ENCODE data around the gene CDH13.

DNA sequence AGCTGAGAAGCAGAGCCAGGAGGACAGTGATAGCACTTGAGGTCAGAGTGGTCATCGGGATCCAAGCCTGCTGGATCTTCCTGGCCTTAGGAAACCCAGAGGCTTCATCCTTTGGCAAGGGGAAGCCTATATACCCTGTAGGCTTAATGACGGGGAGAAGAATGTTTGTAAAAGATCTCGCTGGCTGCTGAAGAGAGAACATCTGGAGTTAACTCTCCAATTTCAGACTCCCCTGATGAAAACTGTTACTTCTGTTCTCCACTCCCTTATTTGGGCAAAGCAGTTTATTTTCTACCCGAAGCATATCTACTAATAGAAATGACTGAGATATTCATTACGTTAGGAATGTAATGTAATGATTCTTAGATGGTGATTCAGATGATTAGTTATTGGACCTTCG, 487.0 kb downstream of the CDH13 start:
- no peak for TF ChIP-seq EZH2phosphoT487 (IDR thresholded peaks at IDR 0.05; ENCODE audit: low read length)
- TF ChIP-seq EZH2 (optimal IDR thresholded peaks at IDR 0.05; ENCODE audit: low read depth, low read length): no peak
- TF ChIP-seq, protein P1, sequence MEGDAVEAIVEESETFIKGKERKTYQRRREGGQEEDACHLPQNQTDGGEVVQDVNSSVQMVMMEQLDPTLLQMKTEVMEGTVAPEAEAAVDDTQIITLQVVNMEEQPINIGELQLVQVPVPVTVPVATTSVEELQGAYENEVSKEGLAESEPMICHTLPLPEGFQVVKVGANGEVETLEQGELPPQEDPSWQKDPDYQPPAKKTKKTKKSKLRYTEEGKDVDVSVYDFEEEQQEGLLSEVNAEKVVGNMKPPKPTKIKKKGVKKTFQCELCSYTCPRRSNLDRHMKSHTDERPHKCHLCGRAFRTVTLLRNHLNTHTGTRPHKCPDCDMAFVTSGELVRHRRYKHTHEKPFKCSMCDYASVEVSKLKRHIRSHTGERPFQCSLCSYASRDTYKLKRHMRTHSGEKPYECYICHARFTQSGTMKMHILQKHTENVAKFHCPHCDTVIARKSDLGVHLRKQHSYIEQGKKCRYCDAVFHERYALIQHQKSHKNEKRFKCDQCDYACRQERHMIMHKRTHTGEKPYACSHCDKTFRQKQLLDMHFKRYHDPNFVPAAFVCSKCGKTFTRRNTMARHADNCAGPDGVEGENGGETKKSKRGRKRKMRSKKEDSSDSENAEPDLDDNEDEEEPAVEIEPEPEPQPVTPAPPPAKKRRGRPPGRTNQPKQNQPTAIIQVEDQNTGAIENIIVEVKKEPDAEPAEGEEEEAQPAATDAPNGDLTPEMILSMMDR (IDR thresholded peaks at IDR 0.05; ENCODE audit: low read length): no peak
